Measurements from ENCODE around the gene CRYBG1. TPM values are rescaled to one million over a fixed set of nuclear protein-coding genes. Genes with fewer than 3 reads are reported as not detected.

Gene CRYBG1
- 10 to 100 TPM; 54.5 to 66.4 (median 59.8) TPM for total RNA-seq

GRCh38 chr6:106360410-106360988 lies at the start of gene CRYBG1:
Gene CRYBG1, plus strand, starts transcription at chr6:106360717. Its CDS starts 192 bp downstream, at chr6:106360909.
- DNase-seq = peak; percentile 42 to 94 (median 86)
- Histone ChIP-seq H3K27me3 (no peaks in the 10 kb centered on the region), H3K4me3 (peak within 1 kb of the TSS; percentile 39 to 79 (median 64)), H3K36me3 (no peaks in the 10 kb centered on the region), H3K4me1 (peaks cover 0 to 15% (median 6%) of the 10 kb centered on the region in 4 donors), H3K27ac (peak within 1 kb of the TSS in 3 of 4 donors; percentile 23 to 63 (median 38)), H3K9me3 (no peaks in the 10 kb centered on the region)
- TF ChIP-seq POLR2A (IDR thresholded peaks at IDR 0.05) = no peak
- TF ChIP-seq, protein P1, sequence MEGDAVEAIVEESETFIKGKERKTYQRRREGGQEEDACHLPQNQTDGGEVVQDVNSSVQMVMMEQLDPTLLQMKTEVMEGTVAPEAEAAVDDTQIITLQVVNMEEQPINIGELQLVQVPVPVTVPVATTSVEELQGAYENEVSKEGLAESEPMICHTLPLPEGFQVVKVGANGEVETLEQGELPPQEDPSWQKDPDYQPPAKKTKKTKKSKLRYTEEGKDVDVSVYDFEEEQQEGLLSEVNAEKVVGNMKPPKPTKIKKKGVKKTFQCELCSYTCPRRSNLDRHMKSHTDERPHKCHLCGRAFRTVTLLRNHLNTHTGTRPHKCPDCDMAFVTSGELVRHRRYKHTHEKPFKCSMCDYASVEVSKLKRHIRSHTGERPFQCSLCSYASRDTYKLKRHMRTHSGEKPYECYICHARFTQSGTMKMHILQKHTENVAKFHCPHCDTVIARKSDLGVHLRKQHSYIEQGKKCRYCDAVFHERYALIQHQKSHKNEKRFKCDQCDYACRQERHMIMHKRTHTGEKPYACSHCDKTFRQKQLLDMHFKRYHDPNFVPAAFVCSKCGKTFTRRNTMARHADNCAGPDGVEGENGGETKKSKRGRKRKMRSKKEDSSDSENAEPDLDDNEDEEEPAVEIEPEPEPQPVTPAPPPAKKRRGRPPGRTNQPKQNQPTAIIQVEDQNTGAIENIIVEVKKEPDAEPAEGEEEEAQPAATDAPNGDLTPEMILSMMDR (IDR thresholded peaks at IDR 0.05) = peak; percentile 49 to 98 (median 94)

- Histone ChIP-seq H3K27me3 (no peaks in the 10 kb centered on the region), H3K36me3 (peaks cover 0 to 27% (median 0%) of the 10 kb centered on the region in 3 donors), H3K27ac (no peak overlapping the region), H3K9me3 (no peaks in the 10 kb centered on the region), H3K4me3 (no peak overlapping the region), H3K4me1 (peaks cover 0 to 5% (median 0%) of the 10 kb centered on the region in 4 donors)
- TF ChIP-seq POLR2A (IDR thresholded peaks at IDR 0.05) = no peak
- TF ChIP-seq, protein P1 (IDR thresholded peaks at IDR 0.05) = no peak
- DNase-seq = no peak
Measured at GRCh38 chr6:106315765-106316374, 44.6 kb upstream of the CRYBG1 start.

GRCh38 chr6:106316375-106316766 lies 44.1 kb upstream of the CRYBG1 start:
- no peak for DNase-seq
- H3K36me3 ChIP-seq = peaks cover 0 to 27% (median 0%) of the 10 kb centered on the region in 3 donors

GRCh38 chr6:106318061-106318460 lies 42.5 kb upstream of the CRYBG1 start:
- no peak overlapping the region for H3K27ac ChIP-seq
- DNase-seq = no peak
- no peak overlapping the region for H3K4me3 ChIP-seq
- peaks cover 0 to 9% (median 0%) of the 10 kb centered on the region in 4 donors for H3K4me1 ChIP-seq
- peaks cover 0 to 27% (median 0%) of the 10 kb centered on the region in 3 donors for H3K36me3 ChIP-seq
- no peak for TF ChIP-seq POLR2A (IDR thresholded peaks at IDR 0.05)
- TF ChIP-seq, protein P1 (IDR thresholded peaks at IDR 0.05) = no peak
- no peaks in the 10 kb centered on the region for H3K9me3 ChIP-seq
- H3K27me3 ChIP-seq = no peaks in the 10 kb centered on the region

More at GRCh38 chr6:106316375-106316766, 44.1 kb upstream of the CRYBG1 start:
- Histone ChIP-seq H3K4me1 (peaks cover 0 to 6% (median 0%) of the 10 kb centered on the region in 4 donors), H3K27me3 (no peaks in the 10 kb centered on the region), H3K27ac (no peak overlapping the region), H3K4me3 (no peak overlapping the region), H3K9me3 (no peaks in the 10 kb centered on the region)
- TF ChIP-seq POLR2A (IDR thresholded peaks at IDR 0.05) = no peak
- TF ChIP-seq, protein P1 (IDR thresholded peaks at IDR 0.05) = no peak

GRCh38 chr6:106318851-106319250 lies 41.7 kb upstream of the CRYBG1 start:
- Histone ChIP-seq H3K4me3 (no peak overlapping the region), H3K4me1 (peaks cover 0 to 16% (median 0%) of the 10 kb centered on the region in 4 donors), H3K9me3 (no peaks in the 10 kb centered on the region), H3K36me3 (peaks cover 0 to 22% (median 0%) of the 10 kb centered on the region in 3 donors), H3K27ac (no peak overlapping the region), H3K27me3 (no peaks in the 10 kb centered on the region)
- TF ChIP-seq POLR2A (IDR thresholded peaks at IDR 0.05) = no peak
- TF ChIP-seq, protein P1 (IDR thresholded peaks at IDR 0.05) = no peak
- no peak for DNase-seq
